Activated naive CD8-positive, alpha-beta T cell treated with anti-CD3 and anti-CD28 coated beads, Interleukin-2, amount 50 U/mL, for 24 hours (primary cell): ENCODE data around the gene ASTN2.

Experiments used
- ATAC-seq: fragments of 150-1000 bp; cut with Tn5 transposase; one replicate; pipeline ENCODE4 v1.10.0; 2021
- DNase-seq: peaks from one replicate; pipeline ENCODE4 v3.0.0; 2021
- H3K27ac Mint-ChIP-seq: one replicate; pipeline ENCODE4 v1.8.0; 2021; ENCODE audit warnings: mild to moderate bottlenecking, mixed read lengths
- H3K27me3 Mint-ChIP-seq: one replicate; pipeline ENCODE4 v1.8.0; 2021; ENCODE audit warnings: mixed read lengths
- H3K36me3 Mint-ChIP-seq: one replicate; pipeline ENCODE4 v1.8.0; 2021; ENCODE audit warnings: low read depth, mixed read lengths
- H3K4me1 Mint-ChIP-seq: one replicate; pipeline ENCODE4 v1.8.0; 2021; ENCODE audit warnings: mixed read lengths
- H3K4me3 Mint-ChIP-seq: one replicate; pipeline ENCODE4 v1.8.0; 2021; ENCODE audit warnings: mild to moderate bottlenecking, moderate library complexity, mixed read lengths
- H3K9me3 Mint-ChIP-seq: one replicate; pipeline ENCODE4 v1.8.0; 2021; ENCODE audit warnings: mixed read lengths

ASTN2 gene

GRCh38 chr9:117407436-117408022, 7.3 kb downstream of the ASTN2 start:
- H3K4me3 Mint-ChIP-seq = no peak overlapping the region
- H3K4me1 Mint-ChIP-seq = no peaks in the 10 kb centered on the region
- no peak for DNase-seq
- peaks cover 28% of the 10 kb centered on the region for H3K27me3 Mint-ChIP-seq
- ATAC-seq = no peak
- no peaks in the 10 kb centered on the region for H3K36me3 Mint-ChIP-seq
- no peak overlapping the region for H3K27ac Mint-ChIP-seq
- H3K9me3 Mint-ChIP-seq = peaks cover 5% of the 10 kb centered on the region

GRCh38 chr9:117405950-117406705, 8.7 kb downstream of the ASTN2 start:
- Mint-ChIP-seq H3K4me3 (no peak overlapping the region), H3K27me3 (peaks cover 17% of the 10 kb centered on the region), H3K36me3 (no peaks in the 10 kb centered on the region), H3K27ac (no peak overlapping the region), H3K4me1 (no peaks in the 10 kb centered on the region), H3K9me3 (peaks cover 2% of the 10 kb centered on the region)
- ATAC-seq (no peak), DNase-seq (no peak)

GRCh38 chr9:117403848-117404247, 11.0 kb downstream of the ASTN2 start:
- Mint-ChIP-seq H3K27ac (no peak overlapping the region), H3K36me3 (no peaks in the 10 kb centered on the region), H3K4me1 (no peaks in the 10 kb centered on the region), H3K4me3 (no peak overlapping the region), H3K9me3 (peaks cover 4% of the 10 kb centered on the region), H3K27me3 (peaks cover 14% of the 10 kb centered on the region)
- no peak for ATAC-seq
- no peak for DNase-seq

- Mint-ChIP-seq H3K4me1 (no peaks in the 10 kb centered on the region), H3K9me3 (peaks cover 4% of the 10 kb centered on the region), H3K27ac (no peak overlapping the region), H3K36me3 (no peaks in the 10 kb centered on the region), H3K4me3 (no peak overlapping the region), H3K27me3 (peaks cover 12% of the 10 kb centered on the region)
- ATAC-seq (no peak), DNase-seq (no peak)
Measured at GRCh38 chr9:117403403-117403811, 11.4 kb downstream of the ASTN2 start.

- Mint-ChIP-seq H3K27ac (no peak overlapping the region), H3K4me3 (no peak overlapping the region), H3K4me1 (no peaks in the 10 kb centered on the region), H3K36me3 (no peaks in the 10 kb centered on the region), H3K27me3 (peaks cover 5% of the 10 kb centered on the region), H3K9me3 (peaks cover 4% of the 10 kb centered on the region)
- no peak for DNase-seq
- no peak for ATAC-seq
Measured at GRCh38 chr9:117400171-117400570, 14.7 kb downstream of the ASTN2 start.

- Mint-ChIP-seq H3K27me3 (peaks cover under 1% of the 10 kb centered on the region), H3K4me1 (no peaks in the 10 kb centered on the region), H3K4me3 (no peak overlapping the region), H3K36me3 (no peaks in the 10 kb centered on the region), H3K9me3 (peaks cover 4% of the 10 kb centered on the region), H3K27ac (no peak overlapping the region)
- DNase-seq (no peak), ATAC-seq (no peak)
Measured at GRCh38 chr9:117395151-117395650, 19.7 kb downstream of the ASTN2 start.

GRCh38 chr9:117394655-117395054, 20.2 kb downstream of the ASTN2 start:
- ATAC-seq (no peak), DNase-seq (no peak)
- Mint-ChIP-seq H3K27ac (no peak overlapping the region), H3K27me3 (no peaks in the 10 kb centered on the region), H3K4me3 (no peak overlapping the region), H3K9me3 (peaks cover 4% of the 10 kb centered on the region), H3K36me3 (no peaks in the 10 kb centered on the region), H3K4me1 (no peaks in the 10 kb centered on the region)

GRCh38 chr9:117392992-117393391, 21.9 kb downstream of the ASTN2 start:
- ATAC-seq = no peak
- Mint-ChIP-seq H3K4me3 (no peak overlapping the region), H3K27ac (no peak overlapping the region), H3K36me3 (no peaks in the 10 kb centered on the region), H3K27me3 (no peaks in the 10 kb centered on the region), H3K9me3 (no peaks in the 10 kb centered on the region), H3K4me1 (no peaks in the 10 kb centered on the region)
- DNase-seq = no peak

GRCh38 chr9:117387422-117387821, 27.4 kb downstream of the ASTN2 start:
- Mint-ChIP-seq H3K27ac (no peak overlapping the region), H3K9me3 (no peaks in the 10 kb centered on the region), H3K4me1 (no peaks in the 10 kb centered on the region), H3K4me3 (no peak overlapping the region), H3K36me3 (no peaks in the 10 kb centered on the region), H3K27me3 (no peaks in the 10 kb centered on the region)
- no peak for ATAC-seq
- DNase-seq = no peak

- Mint-ChIP-seq H3K9me3 (peaks cover 5% of the 10 kb centered on the region), H3K36me3 (no peaks in the 10 kb centered on the region), H3K27ac (no peak overlapping the region), H3K4me1 (no peaks in the 10 kb centered on the region), H3K27me3 (peaks cover 2% of the 10 kb centered on the region), H3K4me3 (no peak overlapping the region)
- DNase-seq (no peak), ATAC-seq (no peak)
Measured at GRCh38 chr9:117379341-117379740, 35.5 kb downstream of the ASTN2 start.

GRCh38 chr9:117377046-117377445, 37.8 kb downstream of the ASTN2 start:
- H3K27ac Mint-ChIP-seq = no peak overlapping the region

GRCh38 chr9:117375956-117376355, 38.9 kb downstream of the ASTN2 start:
- H3K9me3 Mint-ChIP-seq = peaks cover 10% of the 10 kb centered on the region
- H3K36me3 Mint-ChIP-seq = no peaks in the 10 kb centered on the region
- no peaks in the 10 kb centered on the region for H3K4me1 Mint-ChIP-seq
- H3K27ac Mint-ChIP-seq = no peak overlapping the region
- ATAC-seq (no peak), DNase-seq (no peak)
- H3K27me3 Mint-ChIP-seq = peaks cover under 1% of the 10 kb centered on the region
- no peak overlapping the region for H3K4me3 Mint-ChIP-seq

More at GRCh38 chr9:117377046-117377445, 37.8 kb downstream of the ASTN2 start:
- H3K9me3 Mint-ChIP-seq = peaks cover 10% of the 10 kb centered on the region
- DNase-seq (no peak), ATAC-seq (no peak)
- H3K4me3 Mint-ChIP-seq = no peak overlapping the region
- no peaks in the 10 kb centered on the region for H3K4me1 Mint-ChIP-seq
- no peaks in the 10 kb centered on the region for H3K36me3 Mint-ChIP-seq
- H3K27me3 Mint-ChIP-seq = peaks cover 2% of the 10 kb centered on the region

- H3K4me3 Mint-ChIP-seq = no peak overlapping the region
- H3K27ac Mint-ChIP-seq = no peak overlapping the region
- ATAC-seq (no peak), DNase-seq (no peak)
- H3K36me3 Mint-ChIP-seq = no peaks in the 10 kb centered on the region
- no peaks in the 10 kb centered on the region for H3K27me3 Mint-ChIP-seq
- peaks cover 5% of the 10 kb centered on the region for H3K9me3 Mint-ChIP-seq
- no peaks in the 10 kb centered on the region for H3K4me1 Mint-ChIP-seq
Measured at GRCh38 chr9:117374076-117374725, 40.7 kb downstream of the ASTN2 start.

GRCh38 chr9:117368684-117369230, 46.1 kb downstream of the ASTN2 start:
- Mint-ChIP-seq H3K4me3 (no peak overlapping the region), H3K27ac (no peak overlapping the region), H3K4me1 (no peaks in the 10 kb centered on the region), H3K36me3 (no peaks in the 10 kb centered on the region), H3K9me3 (peaks cover 4% of the 10 kb centered on the region), H3K27me3 (no peaks in the 10 kb centered on the region)
- ATAC-seq (no peak), DNase-seq (no peak)

GRCh38 chr9:117365438-117365837, 49.4 kb downstream of the ASTN2 start:
- no peaks in the 10 kb centered on the region for H3K4me1 Mint-ChIP-seq
- no peaks in the 10 kb centered on the region for H3K27me3 Mint-ChIP-seq
- ATAC-seq (no peak), DNase-seq (no peak)
- no peak overlapping the region for H3K27ac Mint-ChIP-seq
- H3K36me3 Mint-ChIP-seq = no peaks in the 10 kb centered on the region
- H3K4me3 Mint-ChIP-seq = no peak overlapping the region
- H3K9me3 Mint-ChIP-seq = no peaks in the 10 kb centered on the region
